Stimulated activated naive CD4-positive, alpha-beta T cell treated with Interleukin-2 at 50 U/mL for 16 hours (primary cell): Measurements from ENCODE around the gene PTPRU.

Experiments
- DNase-seq: peaks from one replicate; lab custom pipeline; 2025; lab: John Stamatoyannopoulos, UW

PTPRU gene

DNA sequence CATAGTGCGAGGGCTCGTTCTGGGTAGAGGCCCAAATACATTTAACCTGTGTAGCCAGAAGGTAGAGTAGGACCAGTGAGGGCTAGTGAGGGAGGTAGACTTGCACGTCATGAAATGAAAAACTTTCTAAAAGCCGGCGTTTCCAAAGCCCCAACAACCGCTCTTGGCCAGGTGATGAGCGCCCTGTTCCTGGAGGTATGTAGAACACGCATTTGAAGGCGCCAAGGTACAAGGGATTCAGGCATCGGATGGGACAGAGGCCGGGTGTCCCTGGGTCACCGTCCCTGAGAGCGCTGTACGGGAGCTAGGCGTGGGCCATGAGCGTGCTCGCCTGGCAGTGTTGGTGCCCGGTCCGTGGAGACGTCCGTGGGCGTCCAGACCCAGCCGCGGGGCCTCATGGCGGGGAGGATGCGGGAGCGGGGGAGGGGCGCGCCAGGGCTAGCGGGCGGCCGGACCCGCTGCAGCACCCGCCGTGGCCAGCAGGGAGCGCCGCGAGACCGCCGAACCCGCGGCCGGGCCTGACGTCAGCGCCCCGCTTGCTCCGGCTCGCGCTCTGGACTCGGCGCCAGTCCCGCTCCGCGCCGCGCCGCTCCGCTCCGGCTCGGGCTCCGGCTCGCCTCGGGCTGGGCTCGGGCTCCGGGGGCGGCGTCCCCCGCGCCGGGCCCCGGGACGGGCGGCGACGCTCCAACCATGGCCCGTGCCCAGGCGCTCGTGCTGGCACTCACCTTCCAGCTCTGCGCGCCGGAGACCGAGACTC is at the start of gene PTPRU:
PTPRU (plus strand) TSS at position 568 of the 757 bp plus-strand sequence; CDS start at position 691, 123 bp downstream.
- DNase-seq = peak; percentile 65

- no peak for DNase-seq
Observed at GRCh38 chr1:29186707-29187106, 49.6 kb upstream of the PTPRU start.

DNA sequence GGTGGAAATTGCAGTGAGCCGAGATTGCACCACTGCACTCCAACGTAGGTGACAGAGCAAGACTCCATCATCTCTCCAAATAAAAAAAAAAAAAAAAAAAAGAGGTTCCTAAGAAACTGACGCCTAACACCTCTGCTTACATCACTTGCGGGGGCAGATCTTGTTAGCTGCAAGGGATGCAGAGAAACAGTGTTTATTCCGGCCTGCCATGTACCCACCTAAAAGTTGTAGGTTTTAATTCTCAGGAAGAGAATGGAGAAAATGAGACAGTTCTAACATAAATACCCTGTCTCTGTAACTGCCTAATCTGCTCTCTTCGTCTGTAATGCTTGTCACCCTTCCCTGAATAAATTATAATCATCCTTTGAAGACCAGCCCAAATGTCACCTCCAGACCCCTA is 45.6 kb upstream of the PTPRU start:
- DNase-seq = no peak

DNA sequence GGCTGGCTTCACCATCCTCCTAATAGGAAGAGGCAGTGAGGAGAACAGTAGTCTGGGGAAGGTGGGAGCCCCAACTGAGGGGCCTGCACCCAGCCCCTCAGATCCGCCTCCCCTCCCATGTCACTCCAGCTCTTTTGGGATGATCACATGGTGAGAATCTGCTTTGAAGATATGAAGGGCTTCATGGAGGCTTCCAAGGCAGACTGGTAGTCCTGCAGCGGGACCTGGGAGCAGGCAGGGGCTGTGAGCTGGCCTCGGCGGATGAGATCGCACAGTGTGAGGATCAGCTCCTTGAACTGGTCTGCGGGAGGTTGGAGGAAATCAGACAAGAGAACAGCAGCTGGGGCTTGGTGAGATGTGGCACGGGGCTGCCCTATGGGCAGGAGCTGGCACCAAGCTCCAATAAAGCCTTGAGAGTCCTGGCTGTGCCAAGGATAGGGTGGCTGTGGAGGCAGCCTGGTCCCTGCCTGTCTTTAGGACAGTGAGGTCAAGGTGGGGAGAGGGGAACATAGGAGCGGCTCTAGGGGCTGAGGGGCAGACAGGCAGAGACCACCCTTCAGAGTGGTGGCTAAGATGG is 42.4 kb upstream of the PTPRU start:
- no peak for DNase-seq

DNA sequence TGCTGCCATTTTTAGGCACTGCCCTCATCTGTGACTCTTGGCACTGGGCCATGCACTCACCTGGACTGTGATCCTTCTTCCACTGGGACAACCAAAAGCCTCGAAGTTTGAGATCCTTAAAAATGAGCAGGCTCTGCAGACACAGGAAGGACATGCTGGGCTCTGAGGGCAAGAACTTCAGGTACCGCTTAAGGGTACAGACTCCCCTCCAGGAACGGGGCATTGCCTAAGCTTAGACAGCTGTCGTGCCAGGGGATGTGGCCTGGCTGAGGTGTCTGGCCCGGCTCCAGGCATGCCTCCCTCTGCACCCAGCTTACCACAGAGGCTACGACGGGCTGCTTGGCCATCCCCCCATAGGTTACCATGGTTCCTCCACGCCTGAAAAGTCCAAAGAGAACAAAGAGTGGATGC is 40.4 kb upstream of the PTPRU start:
- DNase-seq = no peak

DNA sequence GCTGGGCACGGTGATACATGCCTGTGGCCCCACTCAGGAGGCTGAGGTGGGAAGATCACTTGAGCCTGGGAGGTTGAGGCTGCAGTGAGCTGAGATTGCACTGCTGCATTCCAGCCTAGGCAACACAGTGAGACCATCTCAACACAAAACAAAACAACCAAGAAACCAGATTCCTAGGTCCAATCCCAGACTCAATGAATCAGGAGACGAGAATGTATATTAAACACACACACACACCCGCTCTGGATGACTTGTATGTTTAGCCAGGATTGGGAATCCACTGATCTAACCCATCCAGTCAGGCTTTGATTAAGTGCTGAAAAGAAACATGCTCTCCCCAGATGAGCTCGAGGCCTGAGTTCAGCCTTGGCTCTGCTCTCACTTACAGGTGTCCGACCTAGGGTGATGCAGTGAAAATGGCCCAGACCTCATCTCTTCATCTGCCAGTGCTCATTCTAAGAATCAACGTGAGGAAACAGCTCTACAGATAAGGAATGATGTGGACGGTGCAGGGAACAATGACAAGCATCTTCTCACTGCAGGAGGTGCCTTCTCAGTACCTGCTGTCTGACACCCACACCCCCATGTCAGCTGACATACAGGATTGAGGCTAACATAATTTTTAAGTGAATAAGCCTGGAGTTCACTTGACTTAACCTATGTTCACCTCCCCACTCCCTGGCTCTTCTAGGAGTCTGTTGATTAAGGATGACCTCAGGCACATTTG is 39.3 kb upstream of the PTPRU start:
- DNase-seq = no peak

- DNase-seq = no peak
Observed at GRCh38 chr1:29197590-29197924, 38.8 kb upstream of the PTPRU start.

DNA sequence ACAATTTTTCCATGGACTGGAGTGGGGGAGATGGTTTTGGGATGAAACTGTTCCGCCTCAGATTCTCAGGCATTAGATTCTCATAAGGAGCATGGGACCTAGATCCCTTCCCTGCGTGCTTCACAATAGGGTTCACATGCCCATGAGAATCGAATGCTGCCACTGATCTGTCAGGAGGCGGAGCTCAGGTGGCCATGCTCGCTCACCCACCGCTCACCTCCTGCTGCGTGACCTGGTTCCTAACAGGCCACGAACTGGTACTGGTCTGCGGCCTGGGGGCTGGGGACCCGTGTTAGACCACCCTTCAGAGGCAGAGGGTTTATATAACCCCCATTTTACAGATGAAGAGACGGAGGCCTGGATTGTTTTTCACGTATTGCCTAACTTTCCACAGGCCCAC is 38.3 kb upstream of the PTPRU start:
- no peak for DNase-seq

GRCh38 chr1:29200906-29201594 is 35.3 kb upstream of the PTPRU start:
- DNase-seq = no peak

- no peak for DNase-seq
Observed at GRCh38 chr1:29201595-29202051, 34.7 kb upstream of the PTPRU start.

GRCh38 chr1:29202053-29202452 is 34.3 kb upstream of the PTPRU start:
- no peak for DNase-seq

DNA sequence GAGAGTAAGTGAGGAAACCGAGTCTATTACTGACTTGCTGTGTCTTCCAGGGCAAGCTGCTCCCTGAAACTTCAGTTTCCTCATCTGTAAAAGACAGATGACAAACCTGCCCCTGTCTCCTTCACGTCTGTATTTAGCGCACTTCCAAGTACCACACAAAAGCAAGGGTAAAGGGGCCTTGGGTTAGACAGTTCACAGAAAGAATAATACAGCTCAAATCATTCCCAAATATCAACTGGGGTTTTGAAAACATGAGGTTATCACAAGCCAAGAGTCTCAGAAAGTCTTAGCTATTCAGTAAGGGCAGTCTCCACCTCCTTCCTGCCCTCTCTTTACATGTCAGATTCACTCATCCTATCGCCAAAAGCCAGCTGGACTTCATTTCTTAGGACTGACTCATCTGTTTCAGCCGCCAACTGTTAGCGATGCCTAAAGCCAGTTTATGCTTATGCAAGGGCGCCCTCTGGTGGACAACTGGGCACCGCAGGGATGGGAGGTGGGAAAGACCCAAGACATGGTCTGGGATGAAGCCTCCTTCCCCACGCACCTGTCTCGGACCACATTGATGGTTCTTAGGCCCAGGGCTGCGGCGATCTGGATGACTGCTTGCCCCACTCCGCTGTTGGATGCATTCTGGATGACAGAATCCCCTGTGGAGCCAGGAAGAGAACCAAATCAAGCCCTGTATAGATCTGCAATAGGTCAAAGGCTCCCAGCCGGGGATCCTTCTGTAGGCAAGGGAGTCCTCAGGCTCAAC is 33.6 kb upstream of the PTPRU start:
- peak; percentile 83 for DNase-seq

GRCh38 chr1:29208442-29208841 is 27.9 kb upstream of the PTPRU start:
- DNase-seq = no peak

- DNase-seq = no peak
Observed at GRCh38 chr1:29209173-29209572, 27.1 kb upstream of the PTPRU start.

DNA sequence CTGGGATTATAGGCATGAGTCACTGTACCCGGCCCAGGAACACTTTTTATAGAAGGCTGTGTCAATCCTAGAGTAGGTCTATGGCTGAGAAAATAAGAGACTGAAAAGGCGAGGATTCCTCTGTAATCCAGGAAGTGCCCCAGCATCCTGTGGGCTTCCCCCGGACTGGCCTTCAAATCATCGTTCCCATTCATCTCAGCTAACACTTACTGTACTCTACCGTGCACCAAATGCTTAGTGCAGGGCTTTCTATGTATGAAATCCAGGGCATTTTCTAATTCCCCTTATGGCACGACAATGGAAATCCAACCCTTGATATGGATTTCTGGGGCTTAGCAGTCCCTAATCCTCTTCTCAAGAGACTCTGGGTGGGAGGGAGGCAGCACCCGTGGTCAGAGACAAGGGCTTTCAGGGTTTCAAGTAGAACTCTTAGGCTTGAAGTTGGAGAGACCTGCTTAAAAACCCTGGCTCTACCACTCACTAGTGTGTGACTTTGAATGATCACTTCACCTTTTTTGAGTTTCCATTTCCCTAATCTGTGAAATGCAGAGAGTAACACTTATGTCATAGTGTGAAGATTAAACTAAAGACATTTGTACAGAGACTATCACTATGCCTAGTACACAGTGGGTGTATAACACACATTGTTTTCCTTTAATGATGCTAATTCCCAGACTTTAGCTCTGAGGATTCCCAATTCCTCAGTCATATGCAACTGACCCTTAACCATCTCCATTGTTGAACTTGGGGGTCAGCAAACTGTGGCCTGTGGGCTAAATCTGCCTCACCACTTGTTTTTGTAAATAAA is 25.8 kb upstream of the PTPRU start:
- DNase-seq = no peak

GRCh38 chr1:29211086-29212030 is 25.0 kb upstream of the PTPRU start:
- DNase-seq = no peak

DNA sequence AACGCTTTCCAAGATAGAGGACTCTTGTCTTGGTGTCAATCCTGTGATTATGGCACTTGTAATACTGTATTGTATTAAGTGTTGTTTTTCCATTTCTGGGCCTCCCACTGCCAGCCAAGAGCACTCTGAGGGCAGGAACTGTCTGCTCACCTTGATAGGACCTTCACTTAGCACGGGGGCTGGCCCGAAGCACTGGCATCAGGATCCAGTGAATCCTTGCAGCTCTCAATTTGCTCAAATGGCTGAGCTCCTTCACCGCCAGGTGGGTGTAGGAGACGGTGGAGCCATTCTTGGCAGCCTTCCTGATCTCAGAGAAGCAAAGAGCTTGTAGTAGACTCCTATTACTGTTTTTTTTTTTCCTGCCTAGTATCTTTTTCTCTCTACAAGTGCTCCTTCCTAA is 23.3 kb upstream of the PTPRU start:
- no peak for DNase-seq

- no peak for DNase-seq
Observed at GRCh38 chr1:29217633-29218032, 18.7 kb upstream of the PTPRU start.

- no peak for DNase-seq
Observed at GRCh38 chr1:29218223-29218622, 18.1 kb upstream of the PTPRU start.

GRCh38 chr1:29221296-29221695 is 15.0 kb upstream of the PTPRU start:
- no peak for DNase-seq
